ENCODE measurements around the gene SLC25A24. TPM values are rescaled to one million over a fixed set of nuclear protein-coding genes. Genes with fewer than 3 reads are reported as not detected.
"Not testable (repeated sequence)": the region's sequence is repeated elsewhere in the genome, so short reads cannot be mapped to it uniquely, and the experiment has no call there.

The SLC25A24 gene
- total and polyA plus RNA-seq, 3 donors from 2014 or later, result 9.8 to 15.5 (median 12.3) TPM

DNA sequence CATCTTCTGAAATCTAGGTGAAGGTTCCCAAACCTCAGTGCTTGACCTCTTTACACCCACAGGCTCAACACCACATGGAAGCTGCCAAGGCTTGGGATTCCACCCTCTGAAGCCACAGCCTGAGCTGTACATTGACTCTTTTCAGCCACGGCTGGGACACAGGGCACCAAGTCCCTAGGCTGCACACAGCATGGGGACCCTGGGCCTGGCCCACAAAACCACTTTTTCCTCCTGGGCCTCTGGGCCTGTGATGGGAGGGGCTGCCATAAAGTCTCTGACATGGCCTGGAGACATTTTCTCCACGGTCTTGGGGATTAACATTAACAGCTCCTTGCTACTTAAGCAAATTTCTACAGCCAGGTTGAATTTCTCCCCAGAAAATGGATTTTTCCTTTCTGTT, 67.8 kb downstream of the SLC25A24 start:
- WGBS, 2 donors, result 91 to 92% methylated on average over 1 to 2 of the region's 2 CpGs
- H3K36me3 ChIP-seq (ENCODE audit: low read depth, missing control alignments); DNase-seq; H3K4me3 ChIP-seq; H3K27me3 ChIP-seq; intact Hi-C loops (cut with DNase I; ENCODE audit: low total_unique reads); H3K9me3 ChIP-seq; H3K4me1 ChIP-seq; H3K27ac ChIP-seq: not testable (repeated sequence)

DNA sequence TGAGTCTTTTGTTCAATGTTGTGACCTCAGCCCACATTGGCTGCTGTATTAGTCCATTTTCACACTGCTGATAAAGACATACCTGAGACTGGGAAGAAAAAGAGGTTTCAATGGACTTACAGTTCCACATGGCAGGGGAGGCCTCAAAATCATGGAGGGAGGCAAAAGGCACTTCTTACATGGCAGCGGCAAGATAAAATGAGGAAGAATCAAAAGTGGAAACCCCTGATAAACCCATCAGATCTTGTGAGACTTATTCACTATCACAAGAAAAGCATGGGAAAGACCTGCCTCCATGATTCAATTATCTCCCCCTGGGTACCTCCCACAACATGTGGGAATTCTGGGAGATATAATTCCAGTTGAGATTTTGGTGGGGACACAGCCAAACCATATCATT, 68.9 kb downstream of the SLC25A24 start:
- H3K27me3 ChIP-seq; H3K4me1 ChIP-seq; H3K4me3 ChIP-seq; intact Hi-C loops (cut with DNase I; ENCODE audit: low total_unique reads); DNase-seq; H3K27ac ChIP-seq; H3K9me3 ChIP-seq; H3K36me3 ChIP-seq (ENCODE audit: low read depth, missing control alignments): not testable (repeated sequence)
- 90 to 100% methylated on average over 1 of the region's 1 CpG for WGBS, 2 donors

DNA sequence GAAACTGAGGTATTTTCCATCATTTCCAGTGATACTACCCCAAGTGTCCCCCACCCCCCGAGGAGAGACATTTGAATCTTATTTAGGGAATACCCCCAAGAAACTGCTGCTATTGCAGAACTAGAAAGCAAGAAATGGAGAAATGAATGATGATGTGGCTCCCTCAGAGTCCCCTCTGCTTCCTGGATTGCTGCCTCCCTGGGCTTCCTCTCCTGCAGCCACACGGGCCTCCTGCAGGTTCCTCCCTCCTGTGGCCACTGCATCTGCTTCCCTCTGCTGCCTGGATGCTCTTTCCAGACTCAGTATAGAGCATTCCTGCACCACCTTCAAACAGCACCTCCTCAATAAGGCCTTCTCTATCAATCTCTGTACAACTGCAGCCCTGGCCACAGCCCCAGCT, 69.3 kb downstream of the SLC25A24 start:
- Histone ChIP-seq H3K4me3 (no peak overlapping the region), H3K27ac (no peak overlapping the region), H3K9me3 (no peaks in the 10 kb centered on the region), H3K36me3 (ENCODE audit: low read depth, missing control alignments) (no peaks in the 10 kb centered on the region), H3K27me3 (no peaks in the 10 kb centered on the region), H3K4me1 (no peaks in the 10 kb centered on the region)
- intact Hi-C loops (cut with DNase I; ENCODE audit: low total_unique reads), result no loop called here
- DNase-seq, result no peak
- 70 to 86% methylated on average over 2 of the region's 2 CpGs for WGBS, 2 donors
- TF ChIP-seq POLR2A (IDR thresholded peaks at IDR 0.05), result no peak
- TF ChIP-seq, protein P1, sequence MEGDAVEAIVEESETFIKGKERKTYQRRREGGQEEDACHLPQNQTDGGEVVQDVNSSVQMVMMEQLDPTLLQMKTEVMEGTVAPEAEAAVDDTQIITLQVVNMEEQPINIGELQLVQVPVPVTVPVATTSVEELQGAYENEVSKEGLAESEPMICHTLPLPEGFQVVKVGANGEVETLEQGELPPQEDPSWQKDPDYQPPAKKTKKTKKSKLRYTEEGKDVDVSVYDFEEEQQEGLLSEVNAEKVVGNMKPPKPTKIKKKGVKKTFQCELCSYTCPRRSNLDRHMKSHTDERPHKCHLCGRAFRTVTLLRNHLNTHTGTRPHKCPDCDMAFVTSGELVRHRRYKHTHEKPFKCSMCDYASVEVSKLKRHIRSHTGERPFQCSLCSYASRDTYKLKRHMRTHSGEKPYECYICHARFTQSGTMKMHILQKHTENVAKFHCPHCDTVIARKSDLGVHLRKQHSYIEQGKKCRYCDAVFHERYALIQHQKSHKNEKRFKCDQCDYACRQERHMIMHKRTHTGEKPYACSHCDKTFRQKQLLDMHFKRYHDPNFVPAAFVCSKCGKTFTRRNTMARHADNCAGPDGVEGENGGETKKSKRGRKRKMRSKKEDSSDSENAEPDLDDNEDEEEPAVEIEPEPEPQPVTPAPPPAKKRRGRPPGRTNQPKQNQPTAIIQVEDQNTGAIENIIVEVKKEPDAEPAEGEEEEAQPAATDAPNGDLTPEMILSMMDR (IDR thresholded peaks at IDR 0.05), result no peak

DNA sequence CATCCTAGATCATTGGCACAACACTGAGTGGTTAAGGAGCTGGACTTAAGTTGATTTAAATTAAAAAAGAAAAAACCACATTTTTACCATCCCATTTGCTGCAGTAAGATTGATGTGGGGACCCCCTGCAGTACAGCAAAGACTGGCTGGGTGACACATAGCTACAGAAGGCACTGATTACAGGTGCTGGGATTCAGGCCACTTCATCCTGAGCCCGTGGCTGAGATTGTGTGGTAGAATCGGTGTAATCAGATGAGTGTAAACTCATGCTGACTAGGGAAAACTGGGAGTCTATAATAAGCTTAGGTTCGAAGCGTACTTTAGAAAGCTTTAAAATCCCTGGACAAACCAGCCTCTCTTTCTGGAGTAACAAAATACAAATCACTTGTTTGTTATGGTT, 70.1 kb downstream of the SLC25A24 start:
- no peak overlapping the region for H3K27ac ChIP-seq
- H3K4me1 ChIP-seq, result no peaks in the 10 kb centered on the region
- 84 to 92% methylated on average over 4 of the region's 4 CpGs for WGBS, 2 donors
- H3K9me3 ChIP-seq, result no peaks in the 10 kb centered on the region
- no peak overlapping the region for H3K4me3 ChIP-seq
- H3K36me3 ChIP-seq (ENCODE audit: low read depth, missing control alignments), result no peaks in the 10 kb centered on the region
- DNase-seq, result no peak
- intact Hi-C loops (cut with DNase I; ENCODE audit: low total_unique reads), result no loop called here
- no peaks in the 10 kb centered on the region for H3K27me3 ChIP-seq
- TF ChIP-seq, protein P1 (IDR thresholded peaks at IDR 0.05), result no peak
- no peak for TF ChIP-seq POLR2A (IDR thresholded peaks at IDR 0.05)

DNA sequence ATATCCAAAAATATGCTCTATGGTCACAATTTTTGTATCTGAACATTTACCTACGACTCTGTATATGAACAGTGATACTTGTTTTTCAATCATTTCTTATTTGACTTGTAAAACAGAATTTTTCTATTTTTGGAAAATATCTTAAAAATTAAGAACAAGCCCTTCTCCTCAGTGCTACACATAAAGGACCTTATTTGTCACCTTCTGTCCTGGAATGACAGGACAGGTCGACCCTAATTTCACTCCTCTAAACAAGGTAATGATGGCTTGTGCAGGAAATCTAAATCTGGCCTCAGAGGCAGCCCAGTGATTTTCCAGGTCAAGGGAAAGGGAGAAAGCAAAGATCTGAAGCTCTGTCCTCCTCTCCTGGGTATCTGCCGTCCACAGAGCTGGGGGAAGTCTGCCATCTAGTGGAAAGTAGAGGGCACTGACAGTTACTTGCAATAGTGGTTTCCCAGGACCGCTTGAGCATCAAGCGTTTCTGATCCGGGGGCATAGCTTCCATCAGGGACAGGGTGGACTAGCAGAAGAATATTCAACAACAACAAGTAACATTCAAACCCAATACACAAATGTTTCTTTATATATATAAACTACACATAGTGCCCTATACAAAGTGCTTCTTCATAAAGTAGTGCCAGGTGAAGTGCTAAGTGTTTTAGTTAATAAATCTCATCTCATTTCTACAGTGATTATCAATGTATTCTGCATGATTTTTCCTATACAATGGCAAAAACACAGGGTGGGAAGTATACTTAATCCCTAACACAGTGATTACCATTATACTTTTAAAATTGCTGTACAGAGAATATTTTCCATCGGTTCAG, 74.6 kb downstream of the SLC25A24 start:
- Histone ChIP-seq H3K27me3 (no peaks in the 10 kb centered on the region), H3K36me3 (ENCODE audit: low read depth, missing control alignments) (no peaks in the 10 kb centered on the region), H3K4me3 (no peak overlapping the region), H3K9me3 (no peaks in the 10 kb centered on the region), H3K27ac (no peak overlapping the region), H3K4me1 (no peaks in the 10 kb centered on the region)
- peak; percentile 76 for DNase-seq
- TF ChIP-seq, protein P1 (IDR thresholded peaks at IDR 0.05), result peak; percentile 76 to 86 (median 83)
- no peak for TF ChIP-seq POLR2A (IDR thresholded peaks at IDR 0.05)
- intact Hi-C loops (cut with DNase I; ENCODE audit: low total_unique reads), result no loop called here
- 9 to 10% methylated on average over 7 of the region's 7 CpGs for WGBS, 2 donors
